Measurements from ENCODE around the gene OR51E1. TPM values are rescaled to one million over a fixed set of nuclear protein-coding genes. Genes with fewer than 3 reads are reported as not detected.

Gene OR51E1
- total RNA-seq, result 1 to 10 TPM in 2 of 4 donors, under 1 TPM in 1, not detected in 1; 0.33 to 1.3 (median 1.2) TPM

- Histone ChIP-seq H3K4me3 (peak within 1 kb of the TSS in 2 of 4 donors; percentile 13 to 24), H3K36me3 (no peaks in the 10 kb centered on the region), H3K9me3 (no peaks in the 10 kb centered on the region), H3K4me1 (peaks cover 38 to 66% (median 47%) of the 10 kb centered on the region in 4 donors), H3K27me3 (no peaks in the 10 kb centered on the region), H3K27ac (replicated peaks in 1 of 4) (no peak within 1 kb of the TSS)
- 79% methylated on average over 3 of the region's 3 CpGs for WGBS
- intact Hi-C loops (cut with DNase I), result no loop called here
- TF ChIP-seq CTCF (IDR thresholded peaks at IDR 0.05) (no peak), POLR2AphosphoS5 (IDR thresholded peaks at IDR 0.05) (no peak)
- no peak for DNase-seq (ENCODE audit: extremely low spot score)
These were observed at the start of gene OR51E1 for GRCh38 chr11:4643682-4644081. Gene OR51E1, plus strand, starts transcription at chr11:4643982. Its CDS starts 8,545 bp downstream, at chr11:4652527.

- Histone ChIP-seq H3K9me3 (no peaks in the 10 kb centered on the region), H3K27ac (replicated peaks in 1 of 4) (no peak overlapping the region), H3K27me3 (no peaks in the 10 kb centered on the region), H3K4me3 (no peak overlapping the region), H3K4me1 (peaks cover 15 to 34% (median 21%) of the 10 kb centered on the region in 4 donors), H3K36me3 (peaks cover 22 to 55% (median 50%) of the 10 kb centered on the region in 4 donors)
- TF ChIP-seq POLR2A (IDR thresholded peaks at IDR 0.05; ENCODE audit: low read depth) (no peak), CTCF (IDR thresholded peaks at IDR 0.05) (no peak), POLR2AphosphoS5 (IDR thresholded peaks at IDR 0.05) (no peak), EP300 (IDR thresholded peaks at IDR 0.05) (no peak)
- intact Hi-C loops (cut with DNase I), result no loop called here
- peak; percentile 62 for DNase-seq (ENCODE audit: extremely low spot score)
- 100% methylated on average over 2 of the region's 4 CpGs for WGBS
These were observed 38.7 kb upstream of the OR51E1 start for GRCh38 chr11:4605057-4605456.

- Histone ChIP-seq H3K9me3 (no peaks in the 10 kb centered on the region), H3K27ac (replicated peaks in 1 of 4) (no peak overlapping the region), H3K4me1 (peaks cover 16 to 34% (median 21%) of the 10 kb centered on the region in 4 donors), H3K27me3 (no peaks in the 10 kb centered on the region), H3K36me3 (peaks cover 8 to 42% (median 37%) of the 10 kb centered on the region in 4 donors), H3K4me3 (peak overlapping the region; percentile 71 to 77 (median 74))
- 68% methylated on average over 1 of the region's 1 CpG for WGBS
- DNase-seq (ENCODE audit: extremely low spot score), result peak; percentile 5
- intact Hi-C loops (cut with DNase I), result no loop called here
- TF ChIP-seq EP300 (IDR thresholded peaks at IDR 0.05) (no peak), CTCF (IDR thresholded peaks at IDR 0.05) (no peak), POLR2AphosphoS5 (IDR thresholded peaks at IDR 0.05) (no peak), POLR2A (IDR thresholded peaks at IDR 0.05; ENCODE audit: low read depth) (no peak)
These were observed 37.4 kb upstream of the OR51E1 start for GRCh38 chr11:4606231-4607015.

- Histone ChIP-seq H3K36me3 (peaks cover 1 to 35% (median 30%) of the 10 kb centered on the region in 4 donors), H3K27me3 (no peaks in the 10 kb centered on the region), H3K4me3 (peak overlapping the region; percentile 71 to 77 (median 74)), H3K4me1 (peaks cover 16 to 34% (median 21%) of the 10 kb centered on the region in 4 donors), H3K9me3 (no peaks in the 10 kb centered on the region), H3K27ac (replicated peaks in 1 of 4) (peak overlapping the region; percentile 90 to 95 (median 90))
- intact Hi-C loops (cut with DNase I), result no loop called here
- TF ChIP-seq POLR2AphosphoS5 (IDR thresholded peaks at IDR 0.05) (no peak), POLR2A (IDR thresholded peaks at IDR 0.05; ENCODE audit: low read depth) (no peak), CTCF (IDR thresholded peaks at IDR 0.05) (no peak), EP300 (IDR thresholded peaks at IDR 0.05) (no peak)
- no peak for DNase-seq (ENCODE audit: extremely low spot score)
- WGBS, result 32% methylated on average over 6 of the region's 6 CpGs
These were observed 36.7 kb upstream of the OR51E1 start for GRCh38 chr11:4607096-4607495.
